COLO668 (cell line): ENCODE data around the gene CTXN2.

Experiments
- DNase-seq: peaks from one replicate; lab custom pipeline; 2025; ENCODE audit not compliant: unreplicated experiment; lab: John Stamatoyannopoulos, UW

CTXN2 gene

DNA sequence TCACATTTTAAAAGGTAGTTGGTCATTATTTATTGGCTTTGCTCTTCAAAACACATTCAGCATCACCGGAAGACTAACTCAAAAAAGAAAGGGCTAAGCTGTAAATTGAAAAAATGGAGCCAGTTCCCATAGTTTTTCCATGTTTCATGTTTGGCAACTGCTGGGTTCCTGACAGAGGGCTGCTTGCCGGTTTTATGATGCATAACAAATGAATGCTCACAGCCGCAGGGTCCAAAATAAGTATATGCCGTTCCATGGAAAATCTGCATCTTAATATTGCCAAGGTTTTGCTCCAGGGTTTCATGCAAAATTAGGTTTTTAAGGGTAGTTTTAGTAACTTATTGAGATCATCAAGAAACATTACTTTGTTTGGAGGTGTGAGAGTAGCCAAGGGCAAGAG is 30.4 kb downstream of the CTXN2 start:
- DNase-seq = no peak

DNA sequence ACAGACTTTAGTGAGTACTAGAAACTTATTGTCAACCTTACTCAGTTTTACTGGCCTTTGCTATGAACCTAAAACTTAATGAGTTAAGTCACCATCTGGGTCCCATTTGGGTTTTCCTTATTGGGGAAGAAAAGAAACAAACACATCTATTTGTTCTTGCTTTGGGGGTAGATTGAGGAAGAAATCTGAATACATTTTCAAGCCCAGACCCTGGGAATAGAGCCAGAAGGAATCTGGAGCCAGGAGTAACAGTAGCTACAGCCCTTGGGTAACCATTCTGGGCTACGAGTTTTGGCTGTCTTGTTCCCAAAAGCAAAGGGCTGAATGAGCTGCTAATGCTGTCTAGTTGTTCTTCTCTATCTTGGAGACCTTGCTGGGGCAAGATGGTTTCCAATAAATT is 31.2 kb downstream of the CTXN2 start:
- DNase-seq = no peak

GRCh38 chr15:48225771-48226170 is 34.3 kb downstream of the CTXN2 start:
- DNase-seq = no peak

- DNase-seq = no peak
Observed at GRCh38 chr15:48230498-48230897, 39.0 kb downstream of the CTXN2 start.

DNA sequence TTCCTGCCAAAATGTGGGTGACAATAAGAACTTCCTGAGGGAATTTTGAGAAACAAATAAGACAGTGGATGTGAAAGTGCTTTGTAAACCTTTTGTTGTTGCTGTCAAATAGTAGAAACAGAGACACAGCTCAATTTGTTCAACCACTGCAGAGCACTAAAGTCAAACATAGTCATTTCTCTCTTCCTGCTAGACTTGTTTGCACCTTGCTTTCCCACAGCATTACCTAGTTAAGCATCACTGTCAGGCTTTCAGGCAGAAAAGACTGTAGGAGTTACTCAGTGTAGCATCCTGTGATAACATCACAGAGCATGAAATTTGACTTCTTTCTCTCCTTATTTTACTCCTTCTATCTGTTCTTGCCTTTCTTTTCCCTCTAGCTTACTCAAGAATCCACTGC is 41.8 kb downstream of the CTXN2 start:
- no peak for DNase-seq

GRCh38 chr15:48239334-48239733 is 47.9 kb downstream of the CTXN2 start:
- DNase-seq = no peak

GRCh38 chr15:48242015-48242414 is 50.5 kb downstream of the CTXN2 start:
- DNase-seq = peak; percentile 43

DNA sequence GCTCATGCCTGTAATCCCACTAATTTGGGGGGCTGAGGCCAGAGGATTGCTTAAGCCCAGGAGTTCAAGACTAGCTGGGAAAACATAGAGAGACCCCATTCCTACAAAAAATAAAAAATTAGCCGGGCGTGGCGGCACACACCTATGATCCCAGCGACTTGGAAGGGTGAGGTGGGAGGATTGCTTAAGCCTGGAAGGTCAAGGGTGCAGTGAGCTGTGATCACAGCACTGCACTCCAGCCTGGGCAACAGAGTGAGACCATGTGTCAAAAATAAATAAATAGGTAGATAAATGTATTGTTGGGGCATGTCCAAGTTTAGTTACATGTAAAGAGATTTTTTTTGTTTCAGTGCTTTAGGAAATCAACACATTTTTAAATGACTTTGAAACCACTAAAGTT is 51.1 kb downstream of the CTXN2 start:
- no peak for DNase-seq

DNA sequence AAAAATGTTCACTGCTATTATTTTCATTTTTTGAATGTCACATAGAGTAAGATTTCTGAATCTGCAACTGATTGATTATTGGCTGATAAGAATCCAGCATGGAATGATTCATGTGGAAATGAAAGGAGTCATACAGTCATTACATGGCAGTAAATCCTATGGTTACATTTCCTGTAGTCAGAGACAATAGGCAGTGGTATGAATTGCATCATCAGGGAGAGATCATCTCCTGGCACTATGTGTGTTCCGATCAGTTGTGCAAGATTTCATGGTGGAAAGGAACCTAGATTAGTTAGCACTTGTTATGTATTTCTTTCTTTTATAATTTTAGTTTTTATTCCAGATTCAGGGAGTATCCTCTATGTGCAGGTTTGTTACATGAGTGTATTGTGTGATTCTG is 53.5 kb downstream of the CTXN2 start:
- no peak for DNase-seq

GRCh38 chr15:48248414-48248813 is 56.9 kb downstream of the CTXN2 start:
- DNase-seq = no peak

DNA sequence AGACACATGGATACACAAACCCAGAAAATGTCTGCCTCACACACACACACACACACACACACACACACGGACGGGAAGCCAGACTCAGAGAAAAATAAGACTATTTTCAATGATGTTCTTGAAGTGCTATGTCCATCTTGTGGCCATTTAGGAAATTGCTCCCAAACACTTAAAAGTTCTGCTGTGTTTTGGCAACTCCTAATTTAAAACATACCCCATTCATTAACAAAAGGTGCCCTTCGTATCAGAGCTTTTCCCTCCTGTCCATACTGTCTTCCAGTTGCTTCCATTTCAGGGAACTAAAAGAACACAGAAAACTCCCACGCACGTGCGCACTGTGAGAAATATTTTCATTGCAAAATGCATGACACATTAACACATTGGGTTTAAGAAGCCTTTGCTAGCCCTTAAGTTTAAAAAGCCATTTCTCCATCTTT is 59.2 kb downstream of the CTXN2 start:
- peak; percentile 49 for DNase-seq

DNA sequence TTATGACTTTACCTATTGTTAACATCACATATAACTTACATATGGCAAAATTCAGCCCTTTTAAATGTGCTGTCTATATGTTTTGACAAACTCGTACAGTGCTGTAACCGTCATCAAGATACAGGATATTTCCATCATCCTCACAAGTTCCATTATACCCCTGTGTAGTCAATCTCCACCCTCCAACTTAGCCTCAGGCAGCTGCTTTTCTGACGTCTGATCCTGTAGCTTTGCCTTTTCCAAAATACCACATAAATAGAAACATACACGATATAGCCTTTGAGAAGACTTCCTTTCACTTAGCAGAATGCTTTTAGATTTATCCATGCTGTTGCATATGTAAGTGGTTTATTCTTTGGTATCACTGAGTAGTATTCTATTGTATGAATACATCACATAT is 61.7 kb downstream of the CTXN2 start:
- no peak for DNase-seq
